Activated CD8-positive, alpha-beta T cell treated with anti-CD3 and anti-CD28 coated beads for 36 hours (primary cell): ENCODE data around the gene KDM5A. TPM values are rescaled to one million over a fixed set of nuclear protein-coding genes. Genes with fewer than 3 reads are reported as not detected.
"Not testable (repeated sequence)": the region's sequence is repeated elsewhere in the genome, so short reads cannot be mapped to it uniquely, and the experiment has no call there.

ENCODE experiments used
- ATAC-seq: fragments of 200-7000 bp; cut with Tn5 transposase; one replicate; pipeline ENCODE4 v1.10.0; 2021; ENCODE audit warnings: mild to moderate bottlenecking, moderate library complexity
- CTCF ChIA-PET: fragments of 350-600 bp; sonication (Branson Sonifier 250); formaldehyde crosslinking; loops from one replicate; lab custom pipeline; 2021; ENCODE audit warnings: antibody characterized with exemption; lab: Charles Lee
- POLR2A ChIA-PET: fragments of 350-600 bp; sonication (Branson Sonifier 250); formaldehyde crosslinking; loops from one replicate; lab custom pipeline; 2021; ENCODE audit warnings: antibody characterized with exemption; lab: Charles Lee
- DNase-seq: peaks from one replicate; pipeline ENCODE4 v3.0.0-alpha.2; 2020
- H3K27ac Mint-ChIP-seq: one replicate; pipeline ENCODE4 v1.8.0; 2021; ENCODE audit warnings: mild to moderate bottlenecking, mixed read lengths
- H3K27me3 Mint-ChIP-seq: one replicate; pipeline ENCODE4 v1.8.0; 2021; ENCODE audit warnings: mixed read lengths
- H3K36me3 Mint-ChIP-seq: one replicate; pipeline ENCODE4 v1.8.0; 2021; ENCODE audit warnings: low read depth, mixed read lengths
- H3K4me1 Mint-ChIP-seq: one replicate; pipeline ENCODE4 v1.8.0; 2021; ENCODE audit warnings: low read depth, mixed read lengths
- H3K4me3 Mint-ChIP-seq: one replicate; pipeline ENCODE4 v1.8.0; 2021; ENCODE audit warnings: mild to moderate bottlenecking, moderate library complexity, mixed read lengths
- H3K9me3 Mint-ChIP-seq: one replicate; pipeline ENCODE4 v1.8.0; 2021; ENCODE audit warnings: mixed read lengths
- intact Hi-C: fragments of 100-400 bp; cut with micrococcal nuclease; formaldehyde crosslinking; loops from one replicate; pipeline ENCODE4 v1.10.0; 2022
- total RNA-seq, 2 experiments: library from RNA; stranded (reverse); gene quantifications; one replicate each; pipeline ENCODE4 v1.2.3, GENCODE V29; 2021
- TF ChIP-seq, protein P1 (sequence below): fragments of 200-600 bp; IDR thresholded peaks from one replicate; pipeline ENCODE4 v1.8.0; 2022; ENCODE audit warnings: antibody characterized with exemption, mild to moderate bottlenecking

KDM5A gene
- total RNA-seq: 10 to 100 TPM; 60.0 to 68.9 TPM

DNA sequence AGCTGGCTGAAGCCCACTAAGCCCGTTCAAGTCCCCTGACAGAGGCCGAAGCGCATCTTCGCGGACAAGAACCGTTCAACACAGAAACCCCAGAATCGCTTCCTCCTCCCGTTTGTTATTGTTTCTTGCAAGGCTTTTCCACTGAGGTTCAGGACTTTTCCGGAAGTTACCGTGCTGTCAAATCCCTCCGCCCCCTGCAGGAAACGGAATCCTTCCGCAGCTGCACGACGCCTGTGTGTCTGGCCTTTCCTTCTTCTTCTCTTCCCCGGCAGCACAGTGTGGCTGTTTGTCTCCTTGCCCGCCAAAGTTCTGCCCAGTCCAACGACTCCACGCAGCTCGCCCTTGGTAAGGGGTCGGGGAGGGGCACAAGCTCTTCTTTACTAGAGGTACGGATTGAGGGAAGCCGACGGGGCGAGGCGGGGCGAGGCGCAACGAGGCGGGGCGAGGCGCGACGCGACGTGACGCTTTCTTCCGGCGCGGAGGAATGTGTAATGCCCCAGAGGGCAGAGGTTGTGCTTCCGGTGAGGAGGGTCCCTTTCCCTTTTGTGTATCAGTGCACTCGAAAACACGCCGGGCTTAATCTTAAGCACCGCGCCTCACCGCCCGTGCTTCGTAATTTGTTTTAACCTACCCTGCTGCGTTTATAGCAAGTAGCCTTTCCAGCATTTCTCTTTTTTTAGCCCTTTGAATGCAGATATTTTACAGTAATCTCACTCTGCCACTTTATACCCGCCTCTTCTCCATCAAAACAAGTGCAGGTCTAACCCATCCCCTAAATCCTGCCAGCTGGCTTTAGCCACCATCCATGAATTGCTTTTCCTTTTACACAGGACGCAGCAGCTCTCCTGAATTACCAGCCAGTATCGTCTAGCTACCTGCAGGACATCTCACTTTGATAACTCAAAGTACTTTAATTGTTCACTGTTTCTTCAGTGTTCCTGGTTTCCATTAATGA is at the start of gene KDM5A:
Gene KDM5A (minus strand): TSS at position 179 of the 955 bp plus-strand sequence. CDS start 229 bp downstream, outside the sequence.
- intact Hi-C loops: no loop called here
- Mint-ChIP-seq H3K36me3 (peaks cover 9% of the 10 kb centered on the region), H3K27me3 (no peaks in the 10 kb centered on the region), H3K4me1 (peaks cover 17% of the 10 kb centered on the region), H3K27ac (peak within 1 kb of the TSS; percentile 99), H3K4me3 (peak within 1 kb of the TSS; percentile 76), H3K9me3 (no peaks in the 10 kb centered on the region)
- DNase-seq: peak; percentile 93
- POLR2A ChIA-PET: interaction anchor here (0.7 to 3.9 kb wide), 10 partner anchors 10 to 517 kb away, joined by 3 to 38 read pairs (median 3); partner anchors contain the start of gene CCDC77
- CTCF ChIA-PET: interaction anchor here (3.5 kb wide), 1 partner anchor 11 kb away, joined by 21 read pairs; the partner anchor contains the start of gene CCDC77
- TF ChIP-seq, protein P1, sequence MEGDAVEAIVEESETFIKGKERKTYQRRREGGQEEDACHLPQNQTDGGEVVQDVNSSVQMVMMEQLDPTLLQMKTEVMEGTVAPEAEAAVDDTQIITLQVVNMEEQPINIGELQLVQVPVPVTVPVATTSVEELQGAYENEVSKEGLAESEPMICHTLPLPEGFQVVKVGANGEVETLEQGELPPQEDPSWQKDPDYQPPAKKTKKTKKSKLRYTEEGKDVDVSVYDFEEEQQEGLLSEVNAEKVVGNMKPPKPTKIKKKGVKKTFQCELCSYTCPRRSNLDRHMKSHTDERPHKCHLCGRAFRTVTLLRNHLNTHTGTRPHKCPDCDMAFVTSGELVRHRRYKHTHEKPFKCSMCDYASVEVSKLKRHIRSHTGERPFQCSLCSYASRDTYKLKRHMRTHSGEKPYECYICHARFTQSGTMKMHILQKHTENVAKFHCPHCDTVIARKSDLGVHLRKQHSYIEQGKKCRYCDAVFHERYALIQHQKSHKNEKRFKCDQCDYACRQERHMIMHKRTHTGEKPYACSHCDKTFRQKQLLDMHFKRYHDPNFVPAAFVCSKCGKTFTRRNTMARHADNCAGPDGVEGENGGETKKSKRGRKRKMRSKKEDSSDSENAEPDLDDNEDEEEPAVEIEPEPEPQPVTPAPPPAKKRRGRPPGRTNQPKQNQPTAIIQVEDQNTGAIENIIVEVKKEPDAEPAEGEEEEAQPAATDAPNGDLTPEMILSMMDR: no peak
- peak; percentile 93 for ATAC-seq

DNA sequence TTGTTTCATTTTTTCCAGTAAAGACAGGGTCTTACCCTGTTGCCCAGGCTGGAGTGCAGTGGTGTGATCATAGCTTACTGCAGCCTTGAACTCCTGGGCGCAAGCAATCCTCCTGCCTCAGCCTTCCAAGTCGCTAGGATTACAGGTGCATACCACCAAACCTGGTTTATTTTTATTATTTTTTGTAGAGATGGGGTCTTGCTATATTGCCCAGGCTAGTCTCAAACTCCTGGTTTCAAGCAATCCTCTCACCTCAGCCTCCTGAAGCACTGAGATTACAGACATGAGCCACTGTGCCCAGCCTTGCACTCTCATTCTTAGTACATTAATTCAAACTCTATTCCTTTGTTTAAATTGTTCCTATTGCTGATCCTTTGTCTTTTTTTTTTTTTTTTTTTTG is 46.6 kb upstream of the KDM5A start:
- intact Hi-C loops: not testable (repeated sequence)

DNA sequence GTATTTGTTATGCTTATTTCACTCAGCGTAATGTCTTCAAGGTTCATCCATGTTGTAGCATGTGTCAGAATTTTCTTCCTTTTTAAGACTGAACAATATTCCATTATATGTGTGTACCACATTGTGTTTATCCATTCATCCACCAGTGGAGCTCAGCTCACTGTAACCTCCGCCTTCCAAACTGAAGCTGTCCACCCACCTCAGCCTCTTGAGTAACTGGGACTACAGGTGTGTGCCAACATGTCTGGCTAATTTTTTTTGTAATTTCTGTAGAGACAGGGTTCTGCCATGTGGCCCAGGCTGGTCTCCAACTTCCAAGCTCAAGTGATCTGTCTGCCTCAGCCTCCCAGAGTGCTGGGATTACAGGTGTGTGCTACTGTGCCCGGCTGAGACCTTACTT is 33.4 kb upstream of the KDM5A start:
- ATAC-seq (no peak), DNase-seq (no peak)
- Mint-ChIP-seq H3K9me3 (no peaks in the 10 kb centered on the region), H3K27ac (no peak overlapping the region), H3K36me3 (peaks cover 30% of the 10 kb centered on the region), H3K4me1 (no peaks in the 10 kb centered on the region), H3K27me3 (no peaks in the 10 kb centered on the region), H3K4me3 (no peak overlapping the region)
- CTCF ChIA-PET: interaction anchor here (0.6 kb wide), 1 partner anchor 24 kb away, joined by 4 read pairs; no protein-coding TSS in a partner anchor
- intact Hi-C loops: no loop called here
- POLR2A ChIA-PET: no interaction called here
- TF ChIP-seq, protein P1: no peak

More for the DNA sequence above, 46.6 kb upstream of the KDM5A start:
- peaks cover 26% of the 10 kb centered on the region for H3K36me3 Mint-ChIP-seq
- CTCF ChIA-PET, H3K9me3 Mint-ChIP-seq, H3K4me1 Mint-ChIP-seq, ATAC-seq, H3K27me3 Mint-ChIP-seq, H3K4me3 Mint-ChIP-seq, DNase-seq, H3K27ac Mint-ChIP-seq, POLR2A ChIA-PET: not testable (repeated sequence)

DNA sequence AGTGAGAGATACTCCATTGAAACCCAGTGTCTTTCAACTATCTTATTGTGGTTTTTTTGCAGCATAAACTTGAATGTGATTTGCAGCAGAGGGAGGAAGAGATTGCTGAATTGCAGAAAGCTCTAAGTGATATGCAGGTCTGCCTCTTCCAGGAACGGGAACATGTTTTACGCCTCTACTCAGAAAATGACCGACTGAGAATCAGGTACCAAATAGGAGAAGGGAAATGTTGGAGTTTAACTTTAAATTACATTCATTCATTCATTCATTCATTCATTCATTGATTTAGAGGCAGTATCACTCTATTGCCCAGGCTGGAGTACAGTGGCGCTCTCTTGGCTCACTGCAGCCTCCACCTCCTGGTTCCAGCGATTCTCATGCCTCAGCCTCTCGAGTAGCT is 29.3 kb upstream of the KDM5A start:
- intact Hi-C loops: no loop called here
- CTCF ChIA-PET: interaction anchor here (1.5 to 1.9 kb wide), 2 partner anchors 17 to 24 kb away, joined by 5 to 6 read pairs; partner anchors contain the start of gene CCDC77
- H3K9me3 Mint-ChIP-seq: no peaks in the 10 kb centered on the region
- POLR2A ChIA-PET: no interaction called here
- no peaks in the 10 kb centered on the region for H3K27me3 Mint-ChIP-seq
- H3K4me3 Mint-ChIP-seq: no peak overlapping the region
- no peaks in the 10 kb centered on the region for H3K4me1 Mint-ChIP-seq
- DNase-seq: no peak
- H3K27ac Mint-ChIP-seq: no peak overlapping the region
- H3K36me3 Mint-ChIP-seq: peaks cover 31% of the 10 kb centered on the region
- no peak for ATAC-seq
- TF ChIP-seq, protein P1: no peak

DNA sequence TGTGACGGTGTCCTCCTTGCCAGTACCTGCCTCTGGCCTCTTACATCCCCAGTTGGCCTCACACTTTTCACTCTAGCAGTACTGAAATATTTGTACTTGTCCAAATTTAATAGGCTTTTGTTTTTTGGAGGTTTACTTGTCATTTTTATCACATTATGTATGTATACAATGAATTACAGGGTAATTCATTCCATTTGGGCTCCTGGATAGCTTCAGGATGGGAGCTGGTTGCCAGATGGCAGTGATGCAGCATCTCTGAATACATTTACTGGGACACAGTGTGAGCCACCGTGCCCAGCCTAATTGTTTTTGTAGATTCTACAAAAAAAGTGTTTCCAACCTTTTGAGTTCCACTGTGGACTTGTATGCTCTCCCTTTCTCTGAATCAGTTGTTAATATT is 25.7 kb upstream of the KDM5A start:
- no peaks in the 10 kb centered on the region for H3K4me1 Mint-ChIP-seq

More for the DNA sequence above, 25.7 kb upstream of the KDM5A start:
- Mint-ChIP-seq H3K36me3 (peaks cover 35% of the 10 kb centered on the region), H3K4me3 (no peak overlapping the region), H3K27ac (no peak overlapping the region), H3K9me3 (no peaks in the 10 kb centered on the region), H3K27me3 (no peaks in the 10 kb centered on the region)
- POLR2A ChIA-PET: no interaction called here
- TF ChIP-seq, protein P1: no peak
- no peak for ATAC-seq
- intact Hi-C loops: no loop called here
- DNase-seq: no peak
- CTCF ChIA-PET: interaction anchor here (1.2 kb wide), 1 partner anchor 27 kb away, joined by 3 read pairs; no protein-coding TSS in a partner anchor
